HL-60/S4 treated with retinoic acid at 250 ng/mL for 4 days and 3 days (cell line): ENCODE results near the gene NCKIPSD.

Experiments used
- in situ Hi-C: fragments of 300-500 bp; cut with MboI; formaldehyde crosslinking; loops from 2 replicates; pipeline ENCODE4 v1.7.0; 2022; ENCODE audit warnings: low sequenced_read_pairs

NCKIPSD gene

GRCh38 chr3:48651771-48652170 is 33.9 kb downstream of the NCKIPSD start:
- in situ Hi-C loops = no loop called here

GRCh38 chr3:48650723-48651122 is 35.0 kb downstream of the NCKIPSD start:
- in situ Hi-C loops = no loop called here

- in situ Hi-C loops = no loop called here
Observed at GRCh38 chr3:48648188-48648850, 37.4 kb downstream of the NCKIPSD start.

- in situ Hi-C loops = no loop called here
Observed at GRCh38 chr3:48647714-48648113, 38.0 kb downstream of the NCKIPSD start.

GRCh38 chr3:48644898-48645760 is 40.6 kb downstream of the NCKIPSD start:
- in situ Hi-C loops = no loop called here

- in situ Hi-C loops = no loop called here
Observed at GRCh38 chr3:48642605-48643004, 43.1 kb downstream of the NCKIPSD start.

GRCh38 chr3:48641396-48641795 is 44.3 kb downstream of the NCKIPSD start:
- in situ Hi-C loops = no loop called here

- in situ Hi-C loops = no loop called here
Observed at GRCh38 chr3:48639944-48640606, 45.6 kb downstream of the NCKIPSD start.

- in situ Hi-C loops = no loop called here
Observed at GRCh38 chr3:48637305-48637704, 48.4 kb downstream of the NCKIPSD start.

- in situ Hi-C loops = no loop called here
Observed at GRCh38 chr3:48636149-48636655, 49.5 kb downstream of the NCKIPSD start.

GRCh38 chr3:48635222-48636021 is 50.3 kb downstream of the NCKIPSD start, which contains the start of gene SLC26A6:
Gene SLC26A6 (minus strand): TSS chr3:48635461. CDS start chr3:48635393, 68 bp downstream.
- in situ Hi-C loops = no loop called here

- in situ Hi-C loops = no loop called here
Observed at GRCh38 chr3:48634661-48635221, 51.0 kb downstream of the NCKIPSD start.

GRCh38 chr3:48633743-48634142 is 52.0 kb downstream of the NCKIPSD start:
- in situ Hi-C loops = no loop called here

GRCh38 chr3:48633256-48633655 is 52.5 kb downstream of the NCKIPSD start:
- in situ Hi-C loops = no loop called here

GRCh38 chr3:48631516-48632448 is 53.9 kb downstream of the NCKIPSD start:
- in situ Hi-C loops = no loop called here

- in situ Hi-C loops = no loop called here
Observed at GRCh38 chr3:48630833-48631232, 54.9 kb downstream of the NCKIPSD start.

GRCh38 chr3:48630407-48630806 is 55.3 kb downstream of the NCKIPSD start:
- in situ Hi-C loops = no loop called here

- in situ Hi-C loops = no loop called here
Observed at GRCh38 chr3:48629894-48630293, 55.8 kb downstream of the NCKIPSD start.
